GM12874 (cell line): ENCODE data around the gene HECW1.

Experiments
- TF ChIP-seq, protein P1 (sequence below): IDR thresholded peaks from 2 replicates; pipeline ENCODE4 v1.5.1; 2011; ENCODE audit warnings: low read depth, mild to moderate bottlenecking, control low read depth, low read length, moderate library complexity; ENCODE audit not compliant: insufficient read depth

The HECW1 gene

DNA sequence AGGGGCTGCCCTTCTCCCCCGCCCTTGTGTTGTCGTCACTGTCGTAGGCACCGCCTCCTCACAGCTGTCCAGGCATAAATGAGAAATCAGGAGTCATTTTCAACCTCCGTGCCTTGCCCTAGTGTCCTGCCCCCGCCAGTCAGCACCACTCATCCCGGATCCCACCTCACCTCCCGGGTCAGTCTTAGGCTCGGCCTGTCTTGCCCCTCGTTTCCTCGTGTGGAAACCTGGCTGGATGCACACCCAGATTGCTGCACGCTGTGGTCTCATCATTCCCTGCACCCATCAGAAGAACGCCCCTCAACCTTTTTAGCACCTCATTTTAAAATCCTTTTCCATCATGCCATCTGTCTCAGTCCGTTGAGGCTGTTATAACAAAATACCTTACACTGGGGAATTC, 213.1 kb downstream of the HECW1 start:
- TF ChIP-seq, protein P1, sequence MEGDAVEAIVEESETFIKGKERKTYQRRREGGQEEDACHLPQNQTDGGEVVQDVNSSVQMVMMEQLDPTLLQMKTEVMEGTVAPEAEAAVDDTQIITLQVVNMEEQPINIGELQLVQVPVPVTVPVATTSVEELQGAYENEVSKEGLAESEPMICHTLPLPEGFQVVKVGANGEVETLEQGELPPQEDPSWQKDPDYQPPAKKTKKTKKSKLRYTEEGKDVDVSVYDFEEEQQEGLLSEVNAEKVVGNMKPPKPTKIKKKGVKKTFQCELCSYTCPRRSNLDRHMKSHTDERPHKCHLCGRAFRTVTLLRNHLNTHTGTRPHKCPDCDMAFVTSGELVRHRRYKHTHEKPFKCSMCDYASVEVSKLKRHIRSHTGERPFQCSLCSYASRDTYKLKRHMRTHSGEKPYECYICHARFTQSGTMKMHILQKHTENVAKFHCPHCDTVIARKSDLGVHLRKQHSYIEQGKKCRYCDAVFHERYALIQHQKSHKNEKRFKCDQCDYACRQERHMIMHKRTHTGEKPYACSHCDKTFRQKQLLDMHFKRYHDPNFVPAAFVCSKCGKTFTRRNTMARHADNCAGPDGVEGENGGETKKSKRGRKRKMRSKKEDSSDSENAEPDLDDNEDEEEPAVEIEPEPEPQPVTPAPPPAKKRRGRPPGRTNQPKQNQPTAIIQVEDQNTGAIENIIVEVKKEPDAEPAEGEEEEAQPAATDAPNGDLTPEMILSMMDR, result no peak

DNA sequence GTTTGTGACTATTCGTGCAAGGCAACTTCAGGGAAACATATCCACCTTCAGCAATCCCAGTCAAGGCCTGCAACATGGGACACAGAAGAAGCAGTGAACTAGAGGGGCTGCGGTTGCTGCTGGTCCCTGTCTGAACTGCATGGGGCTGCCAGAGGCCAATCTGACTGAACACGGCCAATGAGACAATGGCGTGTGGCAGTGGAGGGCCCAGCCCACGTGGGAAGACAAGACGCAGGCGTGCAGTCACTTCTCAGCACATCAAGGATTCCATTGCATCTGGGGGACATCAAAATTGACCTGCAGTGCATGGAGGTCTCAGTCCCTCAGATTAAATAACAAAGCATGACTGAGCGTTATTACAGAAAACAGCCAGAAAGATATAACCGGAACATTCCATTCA, 215.9 kb downstream of the HECW1 start:
- TF ChIP-seq, protein P1, result no peak

DNA sequence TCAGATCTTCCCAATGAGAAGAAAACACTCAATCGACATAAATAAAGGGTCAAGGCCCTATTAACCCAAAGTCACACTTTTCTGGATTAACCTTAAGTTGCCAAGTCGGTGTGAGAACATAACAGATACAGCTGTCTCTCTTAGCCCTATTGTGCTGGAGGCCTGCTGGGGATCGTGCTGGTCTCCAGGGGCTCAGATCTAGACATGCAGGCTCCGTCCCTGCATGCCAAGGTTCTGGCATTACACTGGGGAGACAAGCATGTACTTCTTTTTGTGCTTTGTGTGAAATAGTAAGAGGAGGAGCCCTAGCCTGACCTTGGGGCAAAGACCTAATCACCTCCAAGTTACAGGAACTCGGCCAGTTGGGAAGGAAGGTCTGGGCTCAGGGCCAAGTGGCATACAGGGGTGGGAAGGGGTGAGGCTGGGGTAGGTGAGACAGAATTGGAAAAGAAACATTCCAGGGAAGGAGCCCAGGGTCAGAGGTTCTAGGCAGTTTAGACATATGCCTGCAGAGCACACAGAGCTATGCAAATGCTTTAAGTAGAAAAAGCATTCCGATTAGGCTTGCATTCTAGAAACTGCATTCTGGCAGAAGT, 216.4 kb downstream of the HECW1 start:
- TF ChIP-seq, protein P1, result no peak

DNA sequence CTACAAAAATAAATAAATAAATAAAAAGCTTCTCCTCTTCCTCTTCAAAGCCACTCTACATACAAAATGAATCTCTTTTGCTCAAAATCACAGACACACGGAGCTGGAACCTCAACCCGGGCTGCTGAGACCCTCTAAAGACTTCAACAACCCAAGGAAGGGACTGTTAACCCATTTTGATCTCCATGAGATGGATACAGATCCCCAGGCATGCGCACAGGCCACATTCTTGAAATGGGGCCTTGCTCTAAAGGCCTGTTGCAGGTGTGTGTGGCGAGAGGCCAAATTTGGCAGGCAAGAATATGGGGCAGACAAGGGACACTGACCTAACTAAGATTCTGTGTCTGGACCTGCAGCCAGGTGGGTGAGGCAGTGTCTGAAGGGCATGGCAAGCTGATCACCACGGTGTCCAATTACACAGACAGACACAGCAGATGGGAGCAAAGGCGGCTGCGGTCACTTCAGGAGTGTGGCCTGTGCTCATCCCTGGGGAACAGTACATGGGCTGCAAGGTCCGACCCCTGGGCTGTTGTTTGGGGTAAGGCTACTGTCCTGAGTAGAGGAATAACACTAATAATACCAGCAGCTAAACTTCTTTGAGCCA, 219.8 kb downstream of the HECW1 start:
- TF ChIP-seq, protein P1, result no peak

DNA sequence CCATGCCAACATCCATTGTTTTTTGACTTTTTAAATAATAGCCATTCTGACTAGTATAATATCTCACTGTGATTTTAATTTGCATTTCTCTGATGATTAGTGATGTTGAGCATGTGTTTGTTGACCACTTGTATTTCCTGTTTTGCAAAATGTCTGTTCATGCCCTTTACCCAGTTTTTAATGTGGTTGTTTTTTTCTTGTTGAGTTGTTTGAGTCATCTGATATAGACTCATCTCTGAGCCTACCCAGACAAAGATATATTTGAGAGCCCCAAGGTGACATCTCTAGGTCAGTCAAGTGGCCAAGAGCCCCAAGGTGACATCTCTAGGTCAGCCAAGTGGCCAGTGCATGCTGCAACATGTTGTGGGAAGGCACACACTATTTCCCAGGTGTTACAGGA, 224.7 kb downstream of the HECW1 start:
- TF ChIP-seq, protein P1, result no peak

DNA sequence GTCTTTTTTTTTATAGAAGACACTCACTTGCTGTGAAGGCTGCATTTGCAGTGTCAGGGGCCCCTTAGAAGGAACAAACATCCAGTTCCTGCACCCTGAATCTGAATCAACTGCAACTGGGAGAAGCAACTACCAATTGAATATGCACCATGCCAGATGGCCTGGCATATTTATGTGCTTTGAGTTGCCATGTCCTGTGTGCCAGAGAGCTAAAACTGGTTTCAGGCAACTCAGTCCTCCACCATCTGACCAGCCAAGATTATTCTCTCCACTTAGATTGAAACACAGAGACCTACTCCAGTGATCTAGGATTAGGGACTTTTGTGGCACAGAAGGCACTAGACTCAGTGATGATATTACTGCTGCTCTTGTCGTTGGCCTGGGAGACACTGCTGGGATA, 225.4 kb downstream of the HECW1 start:
- TF ChIP-seq, protein P1, result no peak

DNA sequence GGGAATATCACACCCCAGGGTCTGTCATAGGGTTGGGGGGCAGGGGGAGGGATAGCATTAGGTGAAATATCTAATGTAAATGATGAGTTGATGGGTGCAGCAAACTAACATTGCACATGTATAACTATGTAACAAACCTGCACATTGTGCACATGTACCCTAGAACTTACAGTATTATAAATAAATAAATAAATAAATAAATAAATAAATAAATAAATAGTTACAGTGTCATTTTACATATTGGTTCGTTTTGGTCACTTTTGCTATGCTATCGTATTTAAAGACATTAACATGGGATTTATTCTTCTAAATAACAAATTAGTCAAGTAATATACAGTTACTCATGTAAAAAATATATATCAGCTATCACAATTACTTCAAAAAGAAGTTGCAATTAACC, 228.7 kb downstream of the HECW1 start:
- TF ChIP-seq, protein P1, result no peak
